HAP-1 (cell line): ENCODE results near the gene APOL2.

ENCODE experiments used
- DNase-seq, 2 experiments: peaks; one replicate each; pipeline ENCODE4 v3.0.0-alpha.2; 2016 to 2020; ENCODE audit warnings: low spot score in 2 of 2
- H3K27me3 ChIP-seq: fragments of 250-450 bp; sonication (Bioruptor Pico); 2 replicates; pipeline ENCODE4 v1.5.1; 2020; ENCODE audit warnings: low read depth, mild to moderate bottlenecking, moderate library complexity
- H3K36me3 ChIP-seq: fragments of 250-450 bp; sonication (Bioruptor Pico); replicated peaks from 2 replicates; pipeline ENCODE4 v1.5.1; 2020; ENCODE audit warnings: mild to moderate bottlenecking
- H3K4me1 ChIP-seq: fragments of 250-450 bp; sonication (Bioruptor Pico); 2 replicates; pipeline ENCODE4 v1.5.1; 2020; ENCODE audit warnings: mild to moderate bottlenecking
- H3K4me3 ChIP-seq: fragments of 250-450 bp; sonication (Bioruptor Pico); 2 replicates; pipeline ENCODE4 v1.5.1; 2020; ENCODE audit warnings: mild to moderate bottlenecking, moderate library complexity
- H3K9me3 ChIP-seq: fragments of 250-450 bp; sonication (Bioruptor Pico); 2 replicates; pipeline ENCODE4 v1.5.1; 2020; ENCODE audit warnings: mild to moderate bottlenecking, moderate library complexity
- in situ Hi-C: fragments of 300-500 bp; cut with MboI; formaldehyde crosslinking; loops from 3 replicates; pipeline ENCODE4 v1.14.3; 2020; ENCODE audit warnings: low sequenced_read_pairs, inconsistent platforms, mixed read lengths

The APOL2 gene

GRCh38 chr22:36227806-36228205, 11.5 kb downstream of the APOL2 start:
- no peaks in the 10 kb centered on the region for H3K36me3 ChIP-seq
- DNase-seq = no peak
- in situ Hi-C loops = no loop called here

GRCh38 chr22:36227396-36227795, 11.9 kb downstream of the APOL2 start:
- no peaks in the 10 kb centered on the region for H3K9me3 ChIP-seq
- in situ Hi-C loops = no loop called here

More at GRCh38 chr22:36227806-36228205, 11.5 kb downstream of the APOL2 start:
- Histone ChIP-seq H3K4me3 (no peak overlapping the region), H3K4me1 (no peaks in the 10 kb centered on the region), H3K27me3 (no peaks in the 10 kb centered on the region), H3K9me3 (no peaks in the 10 kb centered on the region)

DNA sequence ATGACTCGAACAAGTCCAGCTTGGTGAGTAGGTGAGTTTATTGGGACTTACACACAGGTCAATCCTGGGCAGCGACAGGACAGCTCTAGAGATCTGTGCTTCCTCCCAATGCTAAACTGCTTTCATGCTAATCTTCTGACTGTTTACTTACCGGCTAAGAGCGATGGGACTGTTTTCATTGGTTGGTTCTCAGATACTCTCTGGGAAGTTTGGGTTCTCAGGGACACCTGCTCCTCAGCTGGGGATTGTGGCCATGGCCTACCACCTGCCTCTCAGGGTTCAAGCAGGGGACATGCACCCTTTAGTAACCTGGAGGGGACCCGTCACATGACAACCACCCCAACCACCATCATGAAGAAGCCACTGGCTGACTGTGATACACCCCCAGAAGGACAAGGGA, 13.1 kb downstream of the APOL2 start:
- in situ Hi-C loops = no loop called here
- Histone ChIP-seq H3K4me3 (no peak overlapping the region), H3K36me3 (no peaks in the 10 kb centered on the region), H3K27me3 (no peaks in the 10 kb centered on the region), H3K4me1 (no peaks in the 10 kb centered on the region), H3K9me3 (no peaks in the 10 kb centered on the region)
- no peak for DNase-seq

More at GRCh38 chr22:36227396-36227795, 11.9 kb downstream of the APOL2 start:
- DNase-seq = no peak
- Histone ChIP-seq H3K27me3 (no peaks in the 10 kb centered on the region), H3K4me1 (no peaks in the 10 kb centered on the region), H3K4me3 (no peak overlapping the region), H3K36me3 (no peaks in the 10 kb centered on the region)

- Histone ChIP-seq H3K9me3 (no peaks in the 10 kb centered on the region), H3K4me3 (no peak overlapping the region), H3K27me3 (peaks cover 4% of the 10 kb centered on the region; the same call in 1 of the 2 replicates), H3K4me1 (no peaks in the 10 kb centered on the region), H3K36me3 (no peaks in the 10 kb centered on the region)
- no peak for DNase-seq
- in situ Hi-C loops = no loop called here
These were observed 13.9 kb downstream of the APOL2 start for GRCh38 chr22:36225333-36225922.

DNA sequence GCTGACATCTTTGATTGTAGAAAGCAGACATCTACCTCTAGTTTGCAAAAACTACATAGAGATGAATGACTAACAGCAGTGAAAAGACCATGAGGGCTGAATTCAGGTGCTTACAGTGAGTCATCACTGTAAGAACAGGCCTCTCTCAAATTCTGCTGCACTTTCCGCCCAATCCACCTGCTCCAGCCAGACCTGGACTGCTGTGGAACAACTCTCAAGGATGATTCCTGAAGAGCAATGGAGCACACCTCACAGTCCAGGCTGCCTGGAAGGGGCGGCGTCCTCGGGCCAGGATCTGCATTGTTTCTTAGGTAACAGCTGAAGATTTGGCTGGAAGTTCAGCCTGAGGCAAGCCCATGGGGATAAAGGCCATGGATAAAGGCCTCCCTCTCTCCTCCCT, 15.1 kb downstream of the APOL2 start:
- H3K4me3 ChIP-seq = no peak overlapping the region
- H3K36me3 ChIP-seq = no peaks in the 10 kb centered on the region
- H3K9me3 ChIP-seq = no peaks in the 10 kb centered on the region
- DNase-seq = no peak
- H3K4me1 ChIP-seq = no peaks in the 10 kb centered on the region
- H3K27me3 ChIP-seq = peaks cover 7% of the 10 kb centered on the region; the same call in 1 of the 2 replicates
- in situ Hi-C loops = no loop called here

- no peak overlapping the region for H3K4me3 ChIP-seq
- H3K27me3 ChIP-seq = peaks cover 8% of the 10 kb centered on the region; the same call in 1 of the 2 replicates
- H3K4me1 ChIP-seq = no peaks in the 10 kb centered on the region
- DNase-seq = no peak
- H3K36me3 ChIP-seq = no peaks in the 10 kb centered on the region
- in situ Hi-C loops = no loop called here
- H3K9me3 ChIP-seq = no peaks in the 10 kb centered on the region
These were observed 15.8 kb downstream of the APOL2 start for GRCh38 chr22:36223504-36223903.

DNA sequence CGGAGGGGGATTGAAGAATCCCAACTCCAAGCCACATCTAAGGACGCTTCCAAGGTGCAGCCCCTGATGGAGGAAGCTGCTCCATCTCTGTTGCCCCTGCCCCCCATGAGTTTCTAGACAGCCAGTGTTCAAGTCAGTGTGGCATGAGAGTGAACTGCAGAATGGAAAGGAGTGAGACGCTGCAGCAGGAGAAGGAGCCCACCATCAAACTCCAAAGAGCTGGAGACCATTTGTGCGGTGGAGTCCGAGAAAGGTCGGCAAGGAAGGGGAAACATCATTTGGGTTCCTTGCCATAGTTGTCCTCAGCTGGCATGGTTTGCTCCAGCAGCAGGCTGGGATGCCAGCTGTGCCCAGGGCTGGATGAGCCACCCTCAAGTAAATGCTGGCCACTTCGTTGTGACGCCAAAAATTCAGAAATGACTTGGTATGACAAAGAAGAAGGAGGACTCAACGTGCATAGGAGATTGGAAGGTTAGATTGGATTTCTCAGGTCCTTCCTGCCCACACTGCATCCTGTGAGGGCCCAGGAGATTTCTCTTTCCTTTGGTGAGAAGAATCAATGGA, 16.4 kb downstream of the APOL2 start:
- Histone ChIP-seq H3K4me3 (no peak overlapping the region), H3K36me3 (no peaks in the 10 kb centered on the region), H3K9me3 (no peaks in the 10 kb centered on the region), H3K27me3 (peaks cover 10% of the 10 kb centered on the region; the same call in 1 of the 2 replicates), H3K4me1 (no peaks in the 10 kb centered on the region)
- no peak for DNase-seq
- in situ Hi-C loops = no loop called here

DNA sequence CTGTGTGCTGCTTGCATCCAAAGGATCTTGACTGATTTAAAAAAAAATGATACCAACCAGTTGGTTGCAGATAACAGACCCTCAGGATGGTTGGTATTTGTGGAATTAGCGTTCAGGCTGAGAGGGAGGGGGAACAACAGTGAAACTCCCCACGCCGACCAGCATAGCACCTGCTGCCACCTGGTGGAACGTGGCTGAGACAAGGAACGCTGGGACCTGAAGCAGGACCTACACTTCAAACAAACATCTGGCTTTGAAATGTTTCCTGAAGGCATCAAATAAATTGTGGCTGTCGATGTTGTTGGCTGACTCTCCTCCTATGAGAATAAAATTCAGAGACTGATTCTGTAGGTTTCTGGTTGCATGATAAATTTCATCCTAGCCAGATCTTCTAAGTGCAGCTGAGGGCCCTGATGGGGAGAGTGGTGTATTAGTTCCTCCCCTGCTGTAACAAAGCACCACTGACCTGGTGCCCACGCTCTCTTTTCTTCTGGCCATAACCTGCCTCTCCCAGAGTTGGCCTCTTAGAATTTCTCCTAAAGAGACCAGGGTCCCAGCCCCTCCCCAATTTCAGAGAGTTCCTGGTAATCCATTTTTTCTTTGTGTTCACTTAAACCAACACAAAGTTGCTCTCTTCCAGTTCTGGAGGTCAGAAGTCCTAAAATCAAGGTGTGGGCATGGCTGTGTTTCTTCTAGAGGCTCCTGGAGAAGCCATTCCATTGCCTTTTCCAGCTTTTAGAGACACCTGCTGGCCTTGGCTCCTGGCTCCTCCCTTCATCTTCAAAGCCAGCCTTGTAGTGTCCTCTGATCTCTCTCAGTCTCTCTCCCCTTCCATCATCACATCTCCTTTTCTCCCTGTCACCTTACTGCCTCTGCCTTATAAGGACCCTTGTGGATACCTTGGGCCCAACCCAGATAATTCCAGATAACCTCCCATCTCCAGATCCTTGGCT, 17.3 kb downstream of the APOL2 start:
- no peaks in the 10 kb centered on the region for H3K9me3 ChIP-seq
- no peaks in the 10 kb centered on the region for H3K36me3 ChIP-seq
- peak; percentile 52 to 73 for DNase-seq
- no peak overlapping the region for H3K4me3 ChIP-seq
- in situ Hi-C loops = no loop called here
- H3K4me1 ChIP-seq = no peaks in the 10 kb centered on the region
- H3K27me3 ChIP-seq = peaks cover 10% of the 10 kb centered on the region; the same call in 1 of the 2 replicates

GRCh38 chr22:36220451-36220921, 18.8 kb downstream of the APOL2 start:
- Histone ChIP-seq H3K4me3 (no peak overlapping the region), H3K4me1 (no peaks in the 10 kb centered on the region), H3K9me3 (no peaks in the 10 kb centered on the region), H3K36me3 (no peaks in the 10 kb centered on the region), H3K27me3 (peaks cover 10% of the 10 kb centered on the region; the same call in 1 of the 2 replicates)
- in situ Hi-C loops = no loop called here
- no peak for DNase-seq

DNA sequence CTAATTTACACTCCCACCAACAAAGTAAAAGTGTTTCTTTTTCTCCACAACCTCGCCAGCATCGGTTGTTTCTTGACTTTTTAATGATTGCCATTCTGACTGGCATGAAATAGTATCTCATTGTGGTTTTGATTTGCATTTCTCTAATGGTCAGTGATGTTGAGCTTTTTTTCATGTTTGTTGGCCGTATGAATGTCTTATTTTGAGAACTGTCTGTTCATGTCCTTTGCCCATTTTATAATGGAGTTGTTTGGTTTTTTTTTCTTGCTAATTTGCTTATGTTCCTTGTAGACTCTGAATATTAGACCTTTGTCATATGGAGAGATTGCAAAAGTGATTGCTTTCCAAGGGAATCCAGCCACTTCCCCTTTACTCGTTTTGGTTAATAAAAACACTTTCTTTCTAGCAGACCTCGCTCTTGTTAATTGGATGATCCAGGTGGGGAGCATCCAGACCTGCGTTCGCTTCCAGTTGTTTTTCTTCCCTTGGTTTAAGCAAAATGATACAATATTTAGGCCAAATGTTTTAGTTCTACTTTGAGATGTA, 20.6 kb downstream of the APOL2 start:
- Histone ChIP-seq H3K4me3 (no peak overlapping the region), H3K36me3 (no peaks in the 10 kb centered on the region), H3K4me1 (no peaks in the 10 kb centered on the region), H3K27me3 (peaks cover 10% of the 10 kb centered on the region), H3K9me3 (no peaks in the 10 kb centered on the region)
- in situ Hi-C loops = no loop called here
- no peak for DNase-seq

DNA sequence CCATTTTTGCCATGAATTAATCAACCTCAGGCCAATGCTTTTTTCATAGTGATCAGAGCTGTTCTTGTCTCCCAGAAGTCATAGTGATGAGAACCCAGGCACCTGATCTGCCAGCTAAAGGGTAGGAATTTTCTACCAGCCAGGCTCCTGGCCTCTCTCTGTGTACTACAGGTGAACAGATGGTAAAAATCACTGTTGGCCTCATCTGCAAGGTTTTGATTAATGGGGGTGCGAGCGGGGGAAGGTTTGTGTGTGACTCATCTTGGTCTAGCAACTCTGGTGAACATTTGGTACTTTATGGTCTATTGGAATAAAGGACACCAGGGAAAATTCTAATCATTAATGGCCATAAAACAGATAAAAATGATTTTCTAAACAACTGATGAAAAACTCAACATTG, 23.3 kb downstream of the APOL2 start:
- in situ Hi-C loops = no loop called here
- Histone ChIP-seq H3K9me3 (no peaks in the 10 kb centered on the region), H3K4me1 (no peaks in the 10 kb centered on the region), H3K27me3 (peaks cover 11% of the 10 kb centered on the region), H3K4me3 (no peak overlapping the region), H3K36me3 (no peaks in the 10 kb centered on the region)
- DNase-seq = no peak

- in situ Hi-C loops = no loop called here
These were observed 25.7 kb downstream of the APOL2 start for GRCh38 chr22:36213586-36213985.

GRCh38 chr22:36212901-36213300, 26.4 kb downstream of the APOL2 start:
- Histone ChIP-seq H3K27me3 (peaks cover 3% of the 10 kb centered on the region; the same call in 1 of the 2 replicates), H3K4me1 (no peaks in the 10 kb centered on the region)
- in situ Hi-C loops = no loop called here

More at GRCh38 chr22:36213586-36213985, 25.7 kb downstream of the APOL2 start:
- no peak overlapping the region for H3K4me3 ChIP-seq
- 0 out of 2 replicates have a peak, but pooled peaks cover 4% of the 10 kb centered on the region for H3K9me3 ChIP-seq
- H3K4me1 ChIP-seq = no peaks in the 10 kb centered on the region
- DNase-seq = no peak
- no peaks in the 10 kb centered on the region for H3K36me3 ChIP-seq
- H3K27me3 ChIP-seq = peaks cover 6% of the 10 kb centered on the region; the same call in 1 of the 2 replicates

More at GRCh38 chr22:36212901-36213300, 26.4 kb downstream of the APOL2 start:
- H3K4me3 ChIP-seq = no peak overlapping the region
- H3K9me3 ChIP-seq = 0 out of 2 replicates have a peak, but pooled peaks cover 4% of the 10 kb centered on the region
- DNase-seq = no peak
- H3K36me3 ChIP-seq = no peaks in the 10 kb centered on the region
